NCI-H526 (cell line): ENCODE data around the gene OARD1.
A peak's percentile ranks its signal among the peaks of the same experiment; 100 is the strongest.

ENCODE experiments used
- DNase-seq, 2 experiments: peaks; one replicate each; lab custom pipeline; 2025; lab: John Stamatoyannopoulos, UW

OARD1 gene

GRCh38 chr6:41074692-41075436 lies 2.7 kb upstream of the OARD1 start:
- DNase-seq = no peak

DNA sequence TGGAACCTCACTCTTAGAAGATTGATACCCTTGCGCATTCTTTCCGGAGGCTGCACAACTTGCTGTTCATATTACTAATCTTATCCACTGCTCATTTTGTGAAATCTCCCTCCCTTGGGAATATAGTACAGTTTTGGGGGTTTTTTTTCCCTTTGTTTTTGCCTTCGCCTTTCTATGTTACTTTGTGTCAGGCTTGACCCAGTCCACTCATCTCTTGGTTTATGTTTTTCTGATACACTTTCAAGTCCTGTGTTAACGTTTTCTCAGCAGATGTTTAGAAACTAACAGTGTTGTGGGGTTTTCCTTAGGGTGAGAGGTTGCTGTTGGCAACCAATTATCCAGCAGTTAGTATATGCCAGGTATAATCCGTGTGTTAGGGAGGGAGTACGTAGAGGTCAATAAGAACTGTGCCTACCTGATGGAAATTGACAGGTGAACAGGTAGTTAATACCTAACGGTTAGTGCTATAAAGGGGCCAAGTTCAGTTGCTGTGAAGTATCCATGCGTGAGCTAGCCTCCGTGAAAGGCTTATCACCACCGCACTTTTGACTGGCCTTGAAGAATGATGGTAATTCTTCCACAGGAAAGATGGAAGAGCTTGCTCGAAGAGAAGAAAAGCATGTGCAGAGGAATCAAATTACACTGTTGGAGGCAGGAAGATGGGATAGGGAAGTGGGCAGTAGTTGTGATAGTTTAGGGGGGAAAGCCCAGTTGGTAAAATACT lies 2.0 kb upstream of the OARD1 start:
- peak; percentile 27 to 39 for DNase-seq

DNA sequence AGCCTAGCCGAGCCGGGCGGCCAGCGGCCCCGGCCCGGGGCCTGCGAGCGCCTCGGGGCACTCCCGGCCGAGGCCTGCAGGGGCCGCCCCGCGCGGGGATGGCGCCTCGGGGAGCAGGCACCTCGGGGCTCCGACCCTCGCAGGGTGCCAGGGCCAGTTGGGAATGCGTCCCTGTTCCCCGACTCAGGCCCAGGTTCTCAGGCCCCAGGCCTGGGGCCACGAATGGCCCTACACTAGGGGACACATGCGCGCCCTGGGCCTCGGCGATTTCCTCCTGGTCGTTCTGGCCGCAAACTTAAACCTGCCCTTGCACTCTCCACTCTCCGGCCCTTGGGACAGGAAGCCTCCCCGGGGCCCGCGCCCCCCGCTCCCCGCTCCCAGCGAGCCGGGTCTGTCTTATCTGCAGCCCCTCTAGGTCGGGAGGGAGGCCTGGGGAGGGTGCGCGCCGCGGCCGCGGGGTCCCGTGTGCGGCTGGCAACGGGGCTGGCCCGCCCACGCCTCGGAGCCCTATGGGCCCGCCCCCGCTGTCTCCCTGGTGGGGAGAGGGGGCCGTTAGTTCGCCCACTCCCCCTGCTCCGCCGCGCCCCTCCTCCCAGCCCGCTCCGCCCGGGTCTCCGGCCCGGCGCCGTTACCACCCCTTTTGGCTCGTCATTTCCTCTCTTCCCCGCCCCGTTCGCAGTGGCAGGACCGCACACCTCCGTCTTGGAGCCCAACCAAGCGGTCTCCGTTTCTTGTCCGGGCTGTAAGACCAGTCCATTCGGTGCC lies 1.2 kb upstream of the OARD1 start:
- DNase-seq = peak; percentile 50 to 85

DNA sequence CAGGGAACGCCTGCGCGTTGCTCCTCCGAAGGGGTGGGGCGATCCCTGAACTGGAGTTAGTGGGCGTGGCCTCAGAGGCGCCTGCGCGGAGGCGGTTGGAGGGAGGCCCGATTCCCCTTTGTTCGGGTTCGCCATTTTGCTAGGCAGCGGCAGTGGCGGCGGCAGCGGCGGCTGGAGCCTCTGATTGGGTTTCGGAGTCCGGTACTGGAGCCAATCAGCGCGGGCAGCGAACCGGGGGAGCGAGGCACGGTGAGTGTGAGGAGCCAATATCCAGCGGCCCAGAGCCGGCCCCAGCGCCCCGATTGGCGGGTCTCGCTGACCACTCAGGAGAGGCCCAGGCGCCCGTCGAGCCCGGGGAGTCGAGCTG lies 663 bp upstream of the OARD1 start, which contains the start of gene NFYA:
TSS of gene NFYA (plus strand) at position 139 of the 367 bp plus-strand sequence. CDS start 6,116 bp downstream, outside the sequence.
- DNase-seq = peak in 1 of 2 experiments; percentile 99

DNA sequence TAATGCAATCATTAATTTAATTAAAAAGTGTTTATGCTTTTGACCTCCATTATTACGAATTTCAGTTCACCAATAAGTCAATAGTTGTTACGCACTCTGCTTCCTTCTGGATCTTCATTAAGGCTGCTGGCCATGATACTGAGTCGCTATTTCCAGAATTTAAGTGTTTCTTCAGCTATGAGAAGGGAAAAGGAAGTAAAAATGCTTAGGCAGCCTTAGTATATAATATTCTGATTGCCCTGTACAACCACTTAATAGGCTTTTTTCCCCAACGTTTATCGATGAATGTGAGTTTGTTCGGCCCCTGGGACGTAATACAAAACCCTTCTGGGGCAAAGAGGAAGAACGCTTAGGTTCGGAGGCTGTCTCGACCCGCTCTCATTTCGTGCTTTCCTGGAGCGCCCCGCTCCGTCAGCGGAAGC lies 644 bp downstream of the OARD1 start:
- no peak for DNase-seq

- DNase-seq = peak; percentile 14 to 74
These were observed 5.3 kb downstream of the OARD1 start for GRCh38 chr6:41066867-41067304.

DNA sequence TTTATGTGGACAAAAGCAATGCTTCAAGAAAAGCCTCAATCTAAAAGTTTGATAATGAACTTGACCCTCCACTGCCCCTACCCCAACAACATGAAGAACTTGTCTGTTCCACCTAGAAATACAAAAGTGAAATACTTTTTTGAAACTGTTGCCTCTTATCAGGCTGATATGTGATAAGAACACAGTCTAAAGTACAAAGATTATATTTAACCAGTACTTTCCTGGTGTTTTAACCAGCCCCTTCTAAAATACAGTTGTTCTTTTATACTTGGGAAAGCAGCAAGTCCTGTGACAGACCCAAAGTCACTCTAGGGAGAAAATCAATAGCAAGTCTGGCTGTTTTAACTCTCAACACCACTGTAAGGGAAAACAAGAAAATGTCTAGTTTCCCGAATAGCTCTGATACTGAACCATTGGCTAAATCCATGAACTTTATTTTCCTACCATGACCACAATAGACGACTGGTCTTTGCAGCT lies 6.6 kb downstream of the OARD1 start:
- DNase-seq = no peak

DNA sequence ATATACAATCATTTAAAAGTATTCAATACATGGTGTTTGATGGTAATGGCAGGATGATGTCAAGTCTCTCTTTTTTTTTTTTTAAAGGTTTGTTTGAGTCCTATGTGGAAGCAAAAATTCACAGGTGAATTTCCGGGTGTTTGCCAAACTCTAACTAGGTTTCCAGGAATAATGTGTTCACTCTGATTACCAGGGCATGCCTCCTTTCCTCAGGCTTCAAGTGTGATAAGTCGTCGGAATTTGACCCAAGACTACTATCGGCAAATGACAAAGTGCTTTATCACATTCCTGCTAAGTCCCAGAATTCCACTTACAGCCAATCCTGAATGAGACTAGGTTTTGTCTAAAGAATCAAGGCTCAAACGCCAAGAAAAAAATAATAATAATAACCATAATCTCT lies 7.3 kb downstream of the OARD1 start:
- DNase-seq = no peak

- DNase-seq = no peak
These were observed 8.3 kb downstream of the OARD1 start for GRCh38 chr6:41063884-41064285.

- no peak for DNase-seq
These were observed 10.1 kb downstream of the OARD1 start for GRCh38 chr6:41062056-41062455.

GRCh38 chr6:41061196-41061726 lies 10.9 kb downstream of the OARD1 start:
- DNase-seq = no peak

GRCh38 chr6:41059556-41059955 lies 12.6 kb downstream of the OARD1 start:
- no peak for DNase-seq

- no peak for DNase-seq
These were observed 13.4 kb downstream of the OARD1 start for GRCh38 chr6:41058783-41059181.

GRCh38 chr6:41056768-41057490 lies 15.2 kb downstream of the OARD1 start:
- no peak for DNase-seq

DNA sequence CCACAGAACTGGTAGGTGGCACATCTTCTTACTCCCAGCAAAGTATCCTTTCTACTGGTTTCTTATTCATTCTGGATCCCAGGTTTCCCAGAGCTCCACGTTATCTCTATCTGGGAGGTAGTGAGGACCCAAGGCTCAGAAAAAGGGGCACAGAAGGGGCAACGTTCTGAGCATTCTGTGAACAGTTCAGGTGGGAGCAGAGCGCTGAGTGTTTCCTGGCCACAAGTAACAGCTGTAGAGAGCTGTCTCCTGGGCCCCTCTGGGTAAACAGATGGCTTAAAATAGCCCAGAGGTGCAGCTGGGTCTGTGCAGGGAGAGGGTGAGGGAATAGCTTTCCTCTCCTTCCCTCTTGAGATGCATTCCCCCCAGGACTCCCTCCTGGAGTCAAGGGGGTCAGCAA lies 17.0 kb downstream of the OARD1 start:
- DNase-seq = peak in 1 of 2 experiments; percentile 20

DNA sequence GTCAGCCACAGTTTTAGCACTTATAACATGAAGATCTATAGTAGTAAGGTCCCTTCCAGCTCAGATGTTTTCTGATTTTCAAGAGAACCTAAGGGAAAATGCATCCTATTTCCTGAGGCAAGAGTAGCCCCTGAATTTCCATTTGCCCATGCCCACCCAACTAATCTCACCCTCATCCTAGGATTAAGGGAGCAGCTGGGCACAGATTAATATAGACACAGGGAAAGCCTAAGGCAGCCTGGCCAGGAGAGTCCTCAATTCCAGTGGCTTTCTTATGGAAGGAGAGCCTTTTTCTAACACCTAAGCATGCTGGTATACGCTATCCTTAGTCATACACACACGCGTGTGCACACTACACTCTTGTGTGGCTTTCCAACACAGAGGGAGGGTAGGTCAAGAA lies 17.6 kb downstream of the OARD1 start:
- no peak for DNase-seq

DNA sequence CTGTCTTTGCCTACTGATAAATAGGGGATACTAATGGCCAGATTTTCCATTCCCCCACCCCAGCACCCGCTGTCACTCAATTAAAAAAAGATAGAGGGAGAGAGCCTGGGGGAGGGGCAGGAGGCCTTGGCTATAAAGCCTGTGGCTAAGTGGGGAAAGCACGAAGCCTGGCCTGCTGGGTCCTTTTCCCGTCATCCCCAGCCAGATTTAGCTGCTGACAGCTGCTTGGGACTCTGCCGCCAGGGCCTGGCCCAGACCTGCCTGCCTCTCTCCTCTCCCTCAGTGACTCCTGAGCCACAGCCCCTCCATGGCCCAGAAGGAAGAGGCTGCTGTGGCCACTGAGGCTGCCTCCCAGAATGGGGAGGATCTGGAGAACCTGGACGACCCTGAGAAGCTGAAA lies 19.1 kb downstream of the OARD1 start, which contains the start of gene APOBEC2:
TSS of gene APOBEC2 (plus strand) at position 162 of the 400 bp plus-strand sequence. CDS start at position 308, 146 bp downstream.
- no peak for DNase-seq

DNA sequence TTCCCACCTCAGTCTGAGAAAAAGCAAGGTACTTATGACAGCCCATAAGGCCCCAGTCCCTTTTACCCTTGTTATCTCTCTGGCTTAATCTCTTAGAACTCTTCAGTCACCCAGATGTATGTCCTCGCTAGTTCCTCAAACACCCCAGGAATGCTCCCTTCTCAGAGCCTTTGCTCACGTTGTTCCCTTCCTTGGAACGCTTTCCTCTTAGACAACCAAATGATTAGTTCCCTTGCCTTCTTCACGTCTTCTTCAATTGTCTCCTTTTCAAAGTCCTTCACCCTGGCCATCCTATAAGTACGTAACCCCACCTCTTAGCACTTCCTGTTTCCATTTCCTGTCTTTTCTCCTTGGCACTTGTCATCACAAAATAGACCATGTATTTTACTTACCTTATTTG lies 20.3 kb downstream of the OARD1 start:
- DNase-seq = no peak

GRCh38 chr6:41050536-41050935 lies 21.6 kb downstream of the OARD1 start:
- no peak for DNase-seq

- no peak for DNase-seq
These were observed 22.2 kb downstream of the OARD1 start for GRCh38 chr6:41049955-41050354.

DNA sequence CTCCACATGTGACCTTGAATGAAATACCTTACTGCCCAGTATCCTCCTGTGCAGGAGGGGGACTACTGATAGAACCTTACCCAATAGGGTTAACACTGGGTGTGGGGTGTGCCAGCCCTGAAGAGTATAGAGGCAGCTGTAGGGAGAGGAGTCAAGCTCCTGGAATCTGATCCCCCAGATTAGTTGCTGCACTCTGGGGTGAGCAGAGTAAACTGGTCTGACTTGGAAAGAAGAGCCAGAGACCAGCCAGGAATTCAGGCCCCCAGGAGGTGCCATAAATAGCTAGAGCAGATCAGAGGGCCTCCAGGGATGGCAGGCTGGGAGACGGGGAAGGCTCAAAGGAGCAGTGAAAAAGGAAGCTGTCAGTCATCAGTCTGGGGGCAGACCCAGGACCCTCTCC lies 22.6 kb downstream of the OARD1 start:
- no peak for DNase-seq
